Panc1 (cell line): ENCODE data around the gene ZBTB18. TPM values are rescaled to one million over a fixed set of nuclear protein-coding genes. Genes with fewer than 3 reads are reported as not detected.
"Not testable (repeated sequence)": the region's sequence is repeated elsewhere in the genome, so short reads cannot be mapped to it uniquely, and the experiment has no call there.

ENCODE experiments used
- ATAC-seq: fragments of 200-7000 bp; cut with Tn5 transposase; 2 replicates; pipeline ENCODE4 v1.9.1; 2020; ENCODE audit warnings: mild to moderate bottlenecking, moderate library complexity
- BruUV-seq: library from RNA; stranded (reverse); fragments of 400-500 nt; replicated peaks from 2 replicates; lab custom pipeline; 2021; lab: Mats Ljungman, UMichigan
- CTCF ChIA-PET: fragments of 300-600 bp; sonication (Branson Sonifier 250); formaldehyde crosslinking; loops from one replicate; lab custom pipeline; 2022; ENCODE audit warnings: antibody characterized with exemption; lab: Charles Lee
- POLR2A ChIA-PET: fragments of 300-600 bp; sonication (Branson Sonifier 250); formaldehyde crosslinking; loops from one replicate; lab custom pipeline; 2022; ENCODE audit warnings: antibody characterized with exemption; lab: Charles Lee
- DNase-seq: peaks from one replicate; pipeline ENCODE4 v3.0.0-alpha.2; 2010; ENCODE audit warnings: low read depth, low spot score
- H3K27ac ChIP-seq: 2 replicates; pipeline ENCODE4 v1.5.1; 2011; ENCODE audit warnings: mild to moderate bottlenecking, low read length, inconsistent platforms
- H3K27me3 ChIP-seq: fragments of 200-500 bp; sonication (Bioruptor generic); 2 replicates; pipeline ENCODE4 v1.6.0; 2014; ENCODE audit warnings: low read length, inconsistent platforms; ENCODE audit not compliant: control insufficient read depth, insufficient read depth
- H3K36me3 ChIP-seq: fragments of 200-500 bp; sonication (Bioruptor generic); 2 replicates; pipeline ENCODE4 v1.5.1; 2014; ENCODE audit warnings: inconsistent platforms, mild to moderate bottlenecking, low read length, moderate library complexity; ENCODE audit not compliant: control insufficient read depth, insufficient read depth
- H3K4me1 ChIP-seq: 2 replicates; pipeline ENCODE4 v1.5.1; 2011; ENCODE audit warnings: inconsistent platforms, mild to moderate bottlenecking, low read length, moderate library complexity; ENCODE audit not compliant: control insufficient read depth, insufficient read depth
- H3K4me3 ChIP-seq, 2 experiments: 2 replicates each; pipeline ENCODE4 v1.5.1; 2011 to 2012; ENCODE audit warnings: low read depth in 2 of 2, low read length in 2 of 2, mild to moderate bottlenecking in 2 of 2, inconsistent platforms in 1 of 2, moderate library complexity in 1 of 2
- H3K9me3 ChIP-seq: fragments of 200-500 bp; sonication (Bioruptor generic); 2 replicates; pipeline ENCODE4 v1.5.1; 2014; ENCODE audit warnings: low read depth, mild to moderate bottlenecking, inconsistent platforms, low read length, moderate library complexity; ENCODE audit not compliant: control insufficient read depth, insufficient read depth
- CTCF ChIP-seq: fragments of 450-650 bp; IDR thresholded peaks from 2 replicates; pipeline ENCODE4 v1.5.1; 2017; ENCODE audit warnings: mild to moderate bottlenecking
- POLR2AphosphoS5 ChIP-seq: IDR thresholded peaks from 2 replicates; pipeline ENCODE4 v1.6.1; 2012; ENCODE audit warnings: mild to moderate bottlenecking, low read depth, low read length, moderate library complexity
- REST ChIP-seq, 2 experiments: IDR thresholded peaks; 2 replicates each; pipeline ENCODE4 v1.6.1; 2011 to 2012; ENCODE audit warnings: low read depth in 2 of 2, control low read depth in 1 of 2, low read length in 1 of 2, mild to moderate bottlenecking in 1 of 2, moderate library complexity in 1 of 2; ENCODE audit not compliant: insufficient read depth in 1 of 2
- SIN3A ChIP-seq: IDR thresholded peaks from 2 replicates; pipeline ENCODE4 v1.6.1; 2012; ENCODE audit warnings: low read depth, mild to moderate bottlenecking, low read length, moderate library complexity, borderline replicate concordance; ENCODE audit not compliant: insufficient read depth
- TCF7L2 ChIP-seq: IDR thresholded peaks from 2 replicates; pipeline ENCODE4 v1.6.1; 2011; ENCODE audit warnings: mild to moderate bottlenecking, low read depth, low read length, inconsistent platforms
- in situ Hi-C: cut with HindIII; loops from 2 replicates; pipeline ENCODE4 v1.10.0; 2016; ENCODE audit warnings: low sequenced_read_pairs, low pct_unique_long_range_greater_than_20kb
- intact Hi-C: fragments of 100-400 bp; cut with micrococcal nuclease; formaldehyde crosslinking; loops from one replicate; pipeline ENCODE4 v1.10.0; 2022; ENCODE audit not compliant: unreplicated experiment
- total RNA-seq: library from RNA; stranded (reverse); gene quantifications from one replicate; pipeline ENCODE4 v1.2.1, GENCODE V29; 2021; ENCODE audit not compliant: unreplicated experiment

Gene ZBTB18
- total RNA-seq, 1 experiment from 2014 or later, result 9.9 TPM

DNA sequence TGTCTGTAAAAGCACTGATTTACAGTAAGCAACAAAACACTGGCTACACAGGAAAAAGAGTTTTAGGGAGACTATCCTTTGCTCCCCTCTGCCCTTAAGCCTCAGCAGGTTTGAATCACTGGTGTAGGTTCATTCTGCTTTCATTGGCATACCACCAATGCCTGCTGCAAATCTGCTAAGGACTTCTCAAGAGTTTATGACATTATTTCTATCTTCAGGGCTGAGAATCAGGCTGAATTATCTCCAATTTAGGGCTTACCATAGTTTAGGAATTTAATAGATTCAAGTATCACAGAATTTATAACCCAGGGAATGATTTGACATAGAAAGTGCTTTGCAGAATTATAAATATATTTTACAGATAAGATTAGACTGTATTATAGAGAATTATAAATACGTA, 6.7 kb upstream of the ZBTB18 start:
- Histone ChIP-seq H3K36me3 (no peaks in the 10 kb centered on the region), H3K27ac (no peak overlapping the region), H3K4me1 (0 out of 2 replicates have a peak, but pooled peaks cover 4% of the 10 kb centered on the region), H3K9me3 (no peaks in the 10 kb centered on the region), H3K27me3 (peaks cover 22% of the 10 kb centered on the region), H3K4me3 (no peak overlapping the region)
- BruUV-seq, result no TSS peak
- ATAC-seq, result no peak
- ChIA-PET POLR2A (no interaction called here), CTCF (no interaction called here)
- DNase-seq, result no peak
- in situ Hi-C loops (no loop called here), intact Hi-C loops (loop anchor here (10.0 kb wide), 1 partner anchor 60 kb away; no protein-coding TSS in a partner anchor)
- TF ChIP-seq CTCF (no peak), REST (IDR thresholded peaks at IDR 0.05; ENCODE audit: insufficient read depth in 1 of 2, low read depth in 2 of 2, low read length in 1 of 2) (no peak), TCF7L2 (no peak), SIN3A (no peak)

- H3K27ac ChIP-seq, H3K9me3 ChIP-seq, ATAC-seq, CTCF ChIA-PET, POLR2A ChIA-PET, in situ Hi-C loops, H3K36me3 ChIP-seq, H3K4me3 ChIP-seq, BruUV-seq, DNase-seq: not testable (repeated sequence)
- intact Hi-C loops, result loop anchor here (10.0 kb wide), 1 partner anchor 61 kb away; no protein-coding TSS in a partner anchor
- peaks cover 19% of the 10 kb centered on the region for H3K4me1 ChIP-seq
- peaks cover 22% of the 10 kb centered on the region for H3K27me3 ChIP-seq
Measured at GRCh38 chr1:244046254-244046653, 4.8 kb upstream of the ZBTB18 start.

DNA sequence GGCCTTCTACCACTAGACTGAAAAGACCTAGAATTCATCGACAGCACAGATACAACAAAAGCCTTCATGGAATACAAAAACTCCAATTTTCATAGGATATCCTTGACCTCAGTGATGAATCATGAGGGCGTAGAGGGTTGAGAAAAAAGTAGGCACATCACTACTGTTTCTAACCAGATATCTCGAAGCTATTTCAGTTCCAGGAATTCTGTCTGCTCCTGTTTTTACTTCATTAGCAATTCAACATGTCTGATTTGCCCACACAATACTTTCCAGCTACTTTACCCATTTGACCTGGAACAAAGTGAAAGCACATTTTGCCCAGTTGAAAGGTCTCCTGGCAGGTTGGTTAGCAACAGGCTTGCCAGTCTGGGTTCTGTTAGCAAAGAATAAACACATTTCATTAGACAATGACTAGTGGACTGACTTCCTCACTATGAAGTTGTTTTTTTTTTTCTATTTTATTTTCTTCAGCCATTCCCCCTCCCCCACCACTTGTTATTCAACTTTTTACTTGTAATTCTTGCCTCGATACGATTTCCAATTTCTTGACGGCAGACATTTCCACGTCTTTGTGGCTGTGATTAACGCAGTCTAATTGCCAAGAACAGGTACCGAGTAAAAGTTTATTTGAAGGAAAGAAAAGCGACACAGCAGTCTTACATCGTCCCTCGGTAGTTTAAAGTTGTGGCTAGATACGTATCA, 4.0 kb upstream of the ZBTB18 start:
- peak overlapping the region; percentile 64 for H3K27ac ChIP-seq
- in situ Hi-C loops, result no loop called here

More for the DNA sequence above, 4.0 kb upstream of the ZBTB18 start:
- POLR2A ChIA-PET, result no interaction called here
- Histone ChIP-seq H3K4me1 (peaks cover 19% of the 10 kb centered on the region), H3K27me3 (peaks cover 22% of the 10 kb centered on the region), H3K4me3 (peak overlapping the region; percentile 76 to 84), H3K36me3 (no peaks in the 10 kb centered on the region), H3K9me3 (no peaks in the 10 kb centered on the region)
- no TSS peak for BruUV-seq
- TF ChIP-seq REST (IDR thresholded peaks at IDR 0.05; ENCODE audit: insufficient read depth in 1 of 2, low read depth in 2 of 2, low read length in 1 of 2) (no peak), POLR2AphosphoS5 (no peak), TCF7L2 (no peak), SIN3A (no peak), CTCF (no peak)
- CTCF ChIA-PET, result interaction anchor here (0.7 kb wide), 1 partner anchor 26 kb away, joined by 10 read pairs; no protein-coding TSS in a partner anchor
- DNase-seq (peak; percentile 8), ATAC-seq (no peak)
- intact Hi-C loops, result loop anchor here (10.0 kb wide), 1 partner anchor 62 kb away; no protein-coding TSS in a partner anchor
